Kidney epithelial cell (primary cell): Measurements from ENCODE around the gene PGLYRP2. TPM values are rescaled to one million over a fixed set of nuclear protein-coding genes. Genes with fewer than 3 reads are reported as not detected.

Source experiments
- DNase-seq: peaks from one replicate; pipeline ENCODE4 v3.0.0-alpha.2; 2010; ENCODE audit warnings: low read depth
- H3K27me3 ChIP-seq: 2 replicates; pipeline ENCODE4 v1.6.0; 2011; ENCODE audit warnings: low read length; ENCODE audit not compliant: control insufficient read depth, insufficient read depth
- H3K36me3 ChIP-seq: 2 replicates; pipeline ENCODE4 v1.5.1; 2011; ENCODE audit warnings: low read length; ENCODE audit not compliant: control insufficient read depth, insufficient read depth
- H3K4me3 ChIP-seq: 2 replicates; pipeline ENCODE4 v1.5.1; 2011; ENCODE audit warnings: low read depth, mild to moderate bottlenecking, control low read depth, low read length
- total RNA-seq: library from RNA; depleted of rRNA; stranded (reverse); fragments of >200 nt; gene quantifications from 2 replicates; pipeline ENCODE4 v1.2.3, GENCODE V29; 2015
- TF ChIP-seq, protein P1 (sequence below): IDR thresholded peaks from 2 replicates; pipeline ENCODE4 v1.5.1; 2011; ENCODE audit warnings: mild to moderate bottlenecking, moderate library complexity, low read length, control low read depth, inconsistent platforms; ENCODE audit not compliant: insufficient read depth, poor library complexity, severe bottlenecking

The PGLYRP2 gene
- total RNA-seq, 1 donor from 2014 or later = not detected

DNA sequence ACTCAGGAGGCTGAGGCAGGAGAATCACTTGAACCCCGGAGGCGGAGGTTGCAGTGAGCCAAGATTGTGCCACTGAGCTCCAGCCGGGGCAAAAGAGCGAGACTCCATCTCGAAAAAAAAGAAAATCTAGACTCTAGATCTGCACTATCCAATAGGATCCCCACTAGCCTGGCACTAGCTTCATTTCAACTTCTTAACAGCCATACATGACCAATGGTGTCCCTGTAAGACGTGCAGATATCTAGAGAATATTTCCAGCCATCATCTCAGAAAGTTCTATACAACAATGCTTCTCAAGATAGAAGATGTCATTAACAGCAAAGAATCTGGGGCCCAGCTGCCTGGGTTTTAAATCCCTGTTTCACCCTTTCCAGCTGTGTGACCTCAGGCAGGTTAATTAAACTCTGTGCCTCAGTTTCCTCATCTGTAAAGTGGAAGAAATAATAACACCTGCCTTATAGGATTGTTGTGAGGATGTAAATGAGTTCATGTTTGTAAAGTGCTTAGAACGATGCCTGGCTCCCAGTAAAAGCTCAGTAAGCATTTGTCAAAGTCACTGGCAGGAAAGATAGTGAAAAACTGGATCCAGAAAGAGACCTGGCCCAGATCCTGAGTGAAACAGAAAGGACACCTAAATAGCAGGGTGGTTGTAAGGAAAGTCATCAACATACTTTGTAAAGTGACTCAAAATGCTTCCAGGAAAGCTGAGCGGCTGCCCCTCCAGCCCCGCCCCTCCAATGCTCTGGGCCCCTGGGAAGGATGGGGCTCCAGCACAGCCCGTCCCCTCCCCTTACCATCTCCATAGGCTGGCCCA, 43.1 kb downstream of the PGLYRP2 start:
- Histone ChIP-seq H3K4me3 (no peak overlapping the region), H3K36me3 (no peaks in the 10 kb centered on the region), H3K27me3 (no peaks in the 10 kb centered on the region)
- DNase-seq = no peak
- TF ChIP-seq, protein P1, sequence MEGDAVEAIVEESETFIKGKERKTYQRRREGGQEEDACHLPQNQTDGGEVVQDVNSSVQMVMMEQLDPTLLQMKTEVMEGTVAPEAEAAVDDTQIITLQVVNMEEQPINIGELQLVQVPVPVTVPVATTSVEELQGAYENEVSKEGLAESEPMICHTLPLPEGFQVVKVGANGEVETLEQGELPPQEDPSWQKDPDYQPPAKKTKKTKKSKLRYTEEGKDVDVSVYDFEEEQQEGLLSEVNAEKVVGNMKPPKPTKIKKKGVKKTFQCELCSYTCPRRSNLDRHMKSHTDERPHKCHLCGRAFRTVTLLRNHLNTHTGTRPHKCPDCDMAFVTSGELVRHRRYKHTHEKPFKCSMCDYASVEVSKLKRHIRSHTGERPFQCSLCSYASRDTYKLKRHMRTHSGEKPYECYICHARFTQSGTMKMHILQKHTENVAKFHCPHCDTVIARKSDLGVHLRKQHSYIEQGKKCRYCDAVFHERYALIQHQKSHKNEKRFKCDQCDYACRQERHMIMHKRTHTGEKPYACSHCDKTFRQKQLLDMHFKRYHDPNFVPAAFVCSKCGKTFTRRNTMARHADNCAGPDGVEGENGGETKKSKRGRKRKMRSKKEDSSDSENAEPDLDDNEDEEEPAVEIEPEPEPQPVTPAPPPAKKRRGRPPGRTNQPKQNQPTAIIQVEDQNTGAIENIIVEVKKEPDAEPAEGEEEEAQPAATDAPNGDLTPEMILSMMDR = no peak

DNA sequence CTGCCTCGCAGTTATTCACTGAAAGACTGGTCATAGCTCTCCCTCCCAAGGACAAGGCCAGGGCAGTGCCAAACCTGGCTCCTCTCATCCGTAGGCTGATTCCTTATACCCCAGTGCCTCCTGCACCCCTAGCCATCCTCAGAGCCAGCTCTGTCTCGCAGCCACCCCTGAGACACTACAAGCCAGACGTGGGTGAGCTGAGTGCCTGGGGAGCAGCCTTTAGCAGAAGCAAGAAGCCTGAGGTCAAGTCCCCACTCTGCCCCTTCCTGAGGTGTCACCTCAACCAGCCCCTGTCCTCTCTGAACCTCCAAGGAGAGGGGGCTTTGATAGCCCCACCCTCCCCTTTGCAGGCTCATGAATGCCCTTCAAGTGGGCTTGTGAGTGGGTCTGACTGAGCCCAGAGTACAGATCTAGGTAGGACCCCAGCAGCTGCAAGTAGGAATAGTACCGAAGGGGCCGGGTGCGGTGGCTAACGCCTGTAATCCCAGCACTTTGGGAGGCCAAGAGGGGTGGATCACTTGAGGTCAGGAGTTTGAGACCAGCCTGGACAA, 45.7 kb downstream of the PGLYRP2 start:
- DNase-seq = no peak
- no peaks in the 10 kb centered on the region for H3K36me3 ChIP-seq
- no peaks in the 10 kb centered on the region for H3K27me3 ChIP-seq
- TF ChIP-seq, protein P1 = no peak
- H3K4me3 ChIP-seq = peak overlapping the region; percentile 82

- Histone ChIP-seq H3K27me3 (no peaks in the 10 kb centered on the region), H3K4me3 (peak overlapping the region; percentile 82), H3K36me3 (no peaks in the 10 kb centered on the region)
- TF ChIP-seq, protein P1 = no peak
- no peak for DNase-seq
Observed at GRCh38 chr19:15432629-15433518, 46.4 kb downstream of the PGLYRP2 start.

DNA sequence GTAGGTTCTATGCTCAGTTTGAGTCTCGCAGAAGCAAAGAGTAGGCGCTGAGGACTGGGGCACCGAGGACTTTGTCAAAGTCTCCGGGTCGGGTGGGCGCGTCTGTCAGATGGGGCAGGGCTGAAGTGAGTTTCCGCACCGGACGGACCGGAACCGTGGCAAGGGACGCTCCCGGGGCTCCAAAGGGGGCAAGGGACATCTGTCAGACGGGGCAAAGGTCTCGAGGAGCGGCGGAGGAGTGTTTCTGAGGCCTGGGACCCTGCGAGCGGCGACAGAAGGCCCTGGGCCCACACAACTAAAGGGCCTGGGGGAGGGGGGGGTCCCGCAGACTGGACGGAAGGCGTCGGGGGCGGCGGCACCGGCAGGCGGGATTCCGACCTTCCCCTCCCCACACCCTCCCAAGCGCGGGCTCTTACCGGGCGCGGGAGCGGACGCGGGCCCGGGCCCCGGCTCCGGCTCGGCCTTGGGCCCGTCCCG, 47.2 kb downstream of the PGLYRP2 start:
- DNase-seq = no peak
- Histone ChIP-seq H3K4me3 (peak overlapping the region; percentile 82), H3K36me3 (no peaks in the 10 kb centered on the region), H3K27me3 (no peaks in the 10 kb centered on the region)
- TF ChIP-seq, protein P1 = no peak

GRCh38 chr19:15431396-15432017, 47.8 kb downstream of the PGLYRP2 start:
- no peak for DNase-seq
- TF ChIP-seq, protein P1 = no peak
- peak overlapping the region; percentile 82 for H3K4me3 ChIP-seq
- H3K27me3 ChIP-seq = no peaks in the 10 kb centered on the region
- H3K36me3 ChIP-seq = peaks cover 1% of the 10 kb centered on the region
